Breast epithelium (tissue), 3 donors: ENCODE measurements around the gene VASP.

Experiments used
- CTCF ChIP-seq, 3 donors: fragments of 450-650 bp; IDR thresholded peaks; one replicate each; pipeline ENCODE4 v1.5.1; 2016 to 2017; ENCODE audit warnings: antibody characterized with exemption in 3 of 3, mild to moderate bottlenecking in 3 of 3, moderate library complexity in 3 of 3
- POLR2AphosphoS5 ChIP-seq, 3 donors: sonication (generic); formaldehyde crosslinking; IDR thresholded peaks; one replicate each; pipeline ENCODE4 v1.6.1; 2017; ENCODE audit warnings: antibody characterized with exemption in 3 of 3

DNA sequence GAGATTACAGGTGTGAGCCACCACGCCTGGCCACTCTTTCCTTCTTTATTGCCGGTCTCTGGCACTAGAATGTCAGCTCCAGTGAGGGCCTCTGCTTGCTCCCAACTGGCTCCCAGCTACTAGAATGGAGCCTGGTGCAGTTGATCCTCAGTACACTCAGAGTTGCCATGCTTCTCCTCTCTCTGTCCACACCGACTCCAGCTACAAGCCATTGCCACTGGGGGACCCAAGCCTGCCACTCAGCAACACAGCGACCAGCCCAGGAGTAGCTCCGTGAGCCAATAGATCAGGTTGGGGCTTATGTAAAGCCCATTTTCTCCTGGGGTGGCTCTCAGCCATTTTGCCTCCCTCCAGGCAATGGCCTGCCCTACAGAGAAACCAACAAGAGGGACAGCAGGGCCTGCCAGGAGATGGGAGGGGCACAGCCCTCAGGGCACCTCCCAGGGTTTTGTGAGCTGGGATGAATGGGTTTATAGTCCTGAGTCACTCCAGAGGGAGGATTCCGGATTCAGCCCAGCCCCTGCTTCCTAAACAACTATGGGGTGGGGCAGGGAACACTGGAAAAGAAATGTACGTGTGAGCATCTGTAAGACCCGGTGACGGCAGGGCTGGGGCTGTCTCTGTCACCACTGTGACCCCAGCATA, 40.8 kb downstream of the VASP start:
- no peak for TF ChIP-seq CTCF (IDR thresholded peaks at IDR 0.05)
- TF ChIP-seq POLR2AphosphoS5 (IDR thresholded peaks at IDR 0.05), result peak in 1 of 3 donors; percentile 20
